H1 (cell line): ENCODE data around the gene HTRA1. TPM values are rescaled to one million over a fixed set of nuclear protein-coding genes. Genes with fewer than 3 reads are reported as not detected.

ENCODE experiments used
- CTCF ChIA-PET: fragments of 300-600 bp; sonication (Branson Sonifier 250); formaldehyde crosslinking; loops from one replicate; lab custom pipeline; 2021; ENCODE audit not compliant: partially characterized antibody; lab: Charles Lee
- POLR2A ChIA-PET: fragments of 300-600 bp; sonication (Branson Sonifier 250); formaldehyde crosslinking; loops from one replicate; lab custom pipeline; 2021; ENCODE audit warnings: inconsistent platforms; ENCODE audit not compliant: partially characterized antibody; lab: Charles Lee
- DNase-seq, 2 experiments: peaks; one replicate each; pipeline versions ENCODE4 v3.0.0 to v3.0.0-alpha.2; 2010 to 2022; ENCODE audit warnings: low spot score in 2 of 2, low read depth in 1 of 2, mixed read lengths in 1 of 2
- FAIRE-seq: peaks from 2 replicates; lab custom pipeline; 2011; peaks lifted over from hg19 to GRCh38; lab: Jason Lieb, UNC
- H2AFZ ChIP-seq: 2 replicates; pipeline ENCODE4 v1.8.1; 2012; ENCODE audit warnings: low read length, inconsistent platforms
- H2AK5ac ChIP-seq: 2 replicates; pipeline ENCODE4 v1.6.1; 2013; ENCODE audit warnings: low read depth, low read length
- H2BK120ac ChIP-seq: replicated peaks from 2 replicates; pipeline ENCODE3; 2013; ENCODE audit warnings: low read depth, low read length, inconsistent platforms
- H2BK12ac ChIP-seq: 2 replicates; pipeline ENCODE4 v1.6.1; 2013; ENCODE audit warnings: low read depth, low read length
- H2BK15ac ChIP-seq: 2 replicates; pipeline ENCODE4 v1.6.1; 2013; ENCODE audit warnings: low read length
- H2BK20ac ChIP-seq: 2 replicates; pipeline ENCODE4 v1.6.1; 2013; ENCODE audit warnings: low read length
- H2BK5ac ChIP-seq: 2 replicates; pipeline ENCODE4 v1.6.1; 2013; ENCODE audit warnings: low read depth, low read length
- H3K14ac ChIP-seq: 2 replicates; pipeline ENCODE4 v1.6.1; 2013; ENCODE audit warnings: inconsistent platforms; ENCODE audit not compliant: insufficient read length
- H3K18ac ChIP-seq: 2 replicates; pipeline ENCODE4 v1.6.1; 2013; ENCODE audit warnings: low read length; ENCODE audit errors: extremely low read depth
- H3K23ac ChIP-seq: 2 replicates; pipeline ENCODE4 v1.6.1; 2013; ENCODE audit warnings: inconsistent platforms; ENCODE audit not compliant: insufficient read length
- H3K23me2 ChIP-seq: 2 replicates; pipeline ENCODE4 v1.6.1; 2013; ENCODE audit warnings: low read depth, low read length
- H3K27ac ChIP-seq: 2 replicates; pipeline ENCODE4 v1.6.1; 2011; ENCODE audit warnings: low read depth, low read length, inconsistent platforms
- H3K27me3 ChIP-seq, 4 experiments: replicated peaks in 1 of 4; 1 replicate in 1 of 4; 2 replicates in 3 of 4; pipeline versions ENCODE4 v1.6.1 to v1.8.1; 2011 to 2013; ENCODE audit warnings: low read length in 3 of 4, mild to moderate bottlenecking in 3 of 4, inconsistent platforms in 2 of 4, mixed read lengths in 2 of 4, moderate library complexity in 1 of 4; ENCODE audit not compliant: control insufficient read depth in 3 of 4, insufficient read depth in 3 of 4; ENCODE audit errors: extremely low read depth in 1 of 4
- H3K36me3 ChIP-seq, 4 experiments: 2 replicates each; pipeline versions ENCODE4 v1.6.1 to v1.8.1; 2011 to 2013; ENCODE audit warnings: mild to moderate bottlenecking in 4 of 4, low read length in 3 of 4, moderate library complexity in 2 of 4, control low read depth in 1 of 4, inconsistent platforms in 1 of 4; ENCODE audit not compliant: insufficient read depth in 4 of 4, control insufficient read depth in 2 of 4
- H3K4ac ChIP-seq: replicated peaks from 2 replicates; pipeline ENCODE3; 2013; ENCODE audit warnings: low read length, low read depth, mixed read lengths, inconsistent platforms; ENCODE audit not compliant: insufficient read length
- H3K4me1 ChIP-seq, 4 experiments: replicated peaks in 1 of 4; 1 replicate in 1 of 4; 2 replicates in 3 of 4; pipeline versions ENCODE4 v1.6.1 to v1.8.1; 2011 to 2013; ENCODE audit warnings: low read length in 3 of 4, inconsistent platforms in 2 of 4, mixed read lengths in 1 of 4; ENCODE audit not compliant: insufficient read depth in 4 of 4, control insufficient read depth in 3 of 4
- H3K4me2 ChIP-seq, 2 experiments: 2 replicates each; pipeline versions ENCODE4 v1.6.1 to v1.8.1; 2011 to 2013; ENCODE audit warnings: low read depth in 2 of 2, low read length in 2 of 2, control low read depth in 1 of 2, inconsistent platforms in 1 of 2, mild to moderate bottlenecking in 1 of 2; ENCODE audit not compliant: insufficient read depth in 1 of 2
- H3K4me3 ChIP-seq, 4 experiments: fragments of 200-600, 300-600 bp in 1 of 4; sonication (generic), shearing (Covaris generic), sonication (Bioruptor Twin) in 1 of 4; 2 replicates each; pipeline versions ENCODE4 v1.5.1 to v1.8.1; 2011 to 2016; ENCODE audit warnings: low read length in 4 of 4, low read depth in 3 of 4, control low read depth in 2 of 4, inconsistent platforms in 2 of 4, mild to moderate bottlenecking in 2 of 4, mixed read lengths in 1 of 4, moderate library complexity in 1 of 4; ENCODE audit not compliant: insufficient read depth in 2 of 4; ENCODE audit errors: extremely low read depth in 1 of 4
- H3K56ac ChIP-seq: replicated peaks from 2 replicates; pipeline ENCODE3; 2013; ENCODE audit warnings: low read depth, mild to moderate bottlenecking, mixed read lengths, low read length, inconsistent platforms; ENCODE audit not compliant: insufficient read length
- H3K79me1 ChIP-seq: 2 replicates; pipeline ENCODE4 v1.6.1; 2013; ENCODE audit warnings: low read depth, low read length, control low read depth
- H3K79me2 ChIP-seq, 2 experiments: 2 replicates each; pipeline versions ENCODE4 v1.6.1 to v1.8.1; 2012 to 2013; ENCODE audit warnings: low read length in 2 of 2, mild to moderate bottlenecking in 2 of 2, inconsistent platforms in 1 of 2; ENCODE audit not compliant: insufficient read depth in 2 of 2, control insufficient read depth in 1 of 2
- H3K9ac ChIP-seq, 4 experiments: replicated peaks in 1 of 4; 1 replicate in 1 of 4; 2 replicates in 3 of 4; pipeline versions ENCODE4 v1.6.1 to v1.8.1; 2011 to 2013; ENCODE audit warnings: low read depth in 3 of 4, low read length in 3 of 4, control low read depth in 2 of 4, mild to moderate bottlenecking in 2 of 4, moderate library complexity in 2 of 4, inconsistent platforms in 1 of 4; ENCODE audit errors: extremely low read depth in 1 of 4
- H3K9me3 ChIP-seq, 2 experiments: 2 replicates each; pipeline versions ENCODE4 v1.6.1 to v1.8.1; 2012 to 2013; ENCODE audit warnings: mild to moderate bottlenecking in 2 of 2, moderate library complexity in 2 of 2, control low read depth in 1 of 2, inconsistent platforms in 1 of 2, low read depth in 1 of 2, low read length in 1 of 2, mixed read lengths in 1 of 2; ENCODE audit not compliant: insufficient read depth in 2 of 2
- H4K20me1 ChIP-seq, 2 experiments: replicated peaks in 1 of 2; 2 replicates each; pipeline versions ENCODE3 to v1.8.1; 2011 to 2013; ENCODE audit warnings: inconsistent platforms in 2 of 2, low read length in 2 of 2, mild to moderate bottlenecking in 1 of 2; ENCODE audit not compliant: insufficient read depth in 2 of 2, control insufficient read depth in 1 of 2
- H4K5ac ChIP-seq: 2 replicates; pipeline ENCODE4 v1.6.1; 2013; ENCODE audit warnings: low read length, low read depth, mixed read lengths, inconsistent platforms; ENCODE audit not compliant: insufficient read length
- H4K8ac ChIP-seq: 2 replicates; pipeline ENCODE4 v1.8.0; 2013; ENCODE audit warnings: mild to moderate bottlenecking, moderate library complexity, low read length, inconsistent platforms; ENCODE audit not compliant: insufficient read depth; ENCODE audit errors: extremely low read depth
- H4K91ac ChIP-seq: replicated peaks from 2 replicates; pipeline ENCODE3; 2013; ENCODE audit warnings: low read length, mixed read lengths, inconsistent platforms; ENCODE audit not compliant: insufficient read length
- SAP30 ChIP-seq: fragments of 300-600 bp; sonication (generic); IDR thresholded peaks from 2 replicates; pipeline ENCODE4 v1.7.1; 2012; ENCODE audit warnings: low read length, moderate library complexity, mild to moderate bottlenecking, inconsistent platforms; ENCODE audit not compliant: insufficient read depth, insufficient replicate concordance
- SIN3A ChIP-seq, 2 experiments: IDR thresholded peaks in 1 of 2; conservative IDR thresholded peaks in 1 of 2; 2 replicates each; pipeline ENCODE4 v1.6.1; 2011 to 2012; ENCODE audit warnings: low read length in 2 of 2, improper control_type of control experiment in 1 of 2, low read depth in 1 of 2, mild to moderate bottlenecking in 1 of 2
- SP1 ChIP-seq: IDR thresholded peaks from 2 replicates; pipeline ENCODE4 v1.6.1; 2011; ENCODE audit warnings: low read depth, low read length
- WGBS, 2 experiments: shearing (Covaris generic) in 1 of 2; methylation state at CpG; one replicate each; pipeline versions ENCODE4 v1.1.6 to v1.1.7; 2013 to 2015; ENCODE audit warnings: low lambda C conversion rate in 2 of 2, mixed read lengths in 2 of 2, inconsistent platforms in 1 of 2, low coverage in 1 of 2, missing lambda C conversion rate in 1 of 2; ENCODE audit not compliant: insufficient replicate concordance in 2 of 2, insufficient coverage in 1 of 2, insufficient read length in 1 of 2; ENCODE audit errors: extremely low coverage in 1 of 2, missing lambda C conversion rate in 1 of 2; 5-methylcytosine and 5-hydroxymethylcytosine counted together
- polyA plus RNA-seq, 7 experiments: library from polyadenylated mRNA; depleted of rRNA in 3 of 7; stranded (reverse) in 5 of 7; unstranded in 2 of 7; fragments of >200 nt in 5 of 7; fragments of 200-250 nt in 2 of 7; gene quantifications; 1 replicate in 5 of 7; 2 replicates in 1 of 7; 4 replicates in 1 of 7; pipeline versions ENCODE4 v1.2.1 to v1.2.3, GENCODE V29; 2011 to 2013; ENCODE audit warnings: missing spikeins in 2 of 7, mixed read lengths in 2 of 7
- total RNA-seq: library from RNA; stranded (reverse); fragmentation: NEBNext Ultra II Directional; extraction: Animal tissue kit (Norgen Biotek cat#: 25700); gene quantifications from 2 replicates; pipeline ENCODE4 v1.2.1, GENCODE V29; 2021

The HTRA1 gene
- total and polyA plus RNA-seq, 2 of the 8 experiments (the other 6 are each of a cell fraction or from before 2014, with no cell fraction given): 15.8 to 20.1 TPM

GRCh38 chr10:122481296-122482056 lies 20.1 kb downstream of the HTRA1 start:
- no peak overlapping the region for H2BK20ac ChIP-seq
- no peak overlapping the region for H3K4me3 ChIP-seq
- H4K5ac ChIP-seq: no peak overlapping the region
- H3K36me3 ChIP-seq: no peaks in the 10 kb centered on the region
- peaks cover 2 to 15% (median 4%) of the 10 kb centered on the region in 4 experiments; a peak in 6 of 7 replicates for H3K4me1 ChIP-seq
- DNase-seq: no peak
- POLR2A ChIA-PET: no interaction called here
- peaks cover 0 to 1% of the 10 kb centered on the region in 2 experiments for H4K20me1 ChIP-seq
- no peak overlapping the region for H4K8ac ChIP-seq
- H3K14ac ChIP-seq: no peak overlapping the region
- H3K23ac ChIP-seq: no peak overlapping the region
- H3K27me3 ChIP-seq: no peaks in the 10 kb centered on the region
- no peak overlapping the region for H3K4ac ChIP-seq
- no peak overlapping the region for H3K18ac ChIP-seq
- TF ChIP-seq SIN3A (conservative IDR thresholded peaks at IDR 0.05 in 1 of 2, IDR thresholded peaks at IDR 0.05 in 1 of 2; ENCODE audit: low read depth in 1 of 2, low read length in 2 of 2) (no peak), SAP30 (no peak), SP1 (no peak)
- H3K79me1 ChIP-seq: no peaks in the 10 kb centered on the region
- CTCF ChIA-PET: interaction anchor here (0.7 to 2.1 kb wide), 2 partner anchors 14 to 1090 kb away, joined by 3 to 5 read pairs; no protein-coding TSS in a partner anchor
- no peak overlapping the region for H3K9ac ChIP-seq
- H2BK120ac ChIP-seq: no peak overlapping the region
- H3K79me2 ChIP-seq: no peaks in the 10 kb centered on the region
- H4K91ac ChIP-seq: no peak overlapping the region
- H3K4me2 ChIP-seq: no peak overlapping the region
- H3K23me2 ChIP-seq: no peaks in the 10 kb centered on the region
- FAIRE-seq: no peak
- no peak overlapping the region for H3K27ac ChIP-seq
- H3K56ac ChIP-seq: no peak overlapping the region
- H2BK5ac ChIP-seq: no peak overlapping the region
- no peak overlapping the region for H2BK15ac ChIP-seq
- H2AFZ ChIP-seq: no peak overlapping the region
- H2AK5ac ChIP-seq: no peak overlapping the region
- H2BK12ac ChIP-seq: 0 out of 2 replicates have a peak overlapping the region, but pooled peaks have one; percentile 17
- WGBS, 2 experiments: 90% methylated on average over 5 of the region's 6 CpGs; no CpG with 5 or more reads in 1 of the 2 experiments
- peaks cover 0 to 5% of the 10 kb centered on the region in 2 experiments; a peak in 1 of 4 replicates for H3K9me3 ChIP-seq
